ENCODE data around the gene SNX8.

Gene SNX8

DNA sequence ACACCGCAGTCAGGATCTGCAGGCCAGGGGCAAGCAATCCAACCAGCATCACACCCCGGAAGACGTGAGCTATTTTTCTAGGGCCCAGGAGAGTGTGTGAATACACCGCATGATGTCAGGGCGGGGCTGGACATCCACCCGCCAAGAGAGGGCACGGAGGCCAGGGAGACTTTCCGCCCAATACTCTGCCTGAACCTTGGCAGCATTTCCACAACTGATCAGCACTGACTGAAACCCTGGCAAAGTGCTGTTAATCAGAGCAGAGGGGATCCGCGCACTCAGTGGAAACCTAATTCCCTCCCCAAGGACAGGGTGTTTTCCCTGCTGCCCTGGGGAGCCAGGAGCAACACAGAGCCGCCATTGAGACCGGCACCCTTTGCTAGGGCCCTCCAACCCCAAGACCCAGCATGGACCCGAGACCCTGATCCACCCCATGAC is 89.7 kb downstream of the SNX8 start:
- Mint-ChIP-seq H3K27me3 (no peaks in the 10 kb centered on the region), H3K36me3 (peaks cover 5% of the 10 kb centered on the region), H3K4me1 (ENCODE audit: low read depth) (peaks cover 8% of the 10 kb centered on the region), H3K4me3 (no peak overlapping the region), H3K27ac (no peak overlapping the region), H3K9me3 (ENCODE audit: low read depth) (no peaks in the 10 kb centered on the region)

DNA sequence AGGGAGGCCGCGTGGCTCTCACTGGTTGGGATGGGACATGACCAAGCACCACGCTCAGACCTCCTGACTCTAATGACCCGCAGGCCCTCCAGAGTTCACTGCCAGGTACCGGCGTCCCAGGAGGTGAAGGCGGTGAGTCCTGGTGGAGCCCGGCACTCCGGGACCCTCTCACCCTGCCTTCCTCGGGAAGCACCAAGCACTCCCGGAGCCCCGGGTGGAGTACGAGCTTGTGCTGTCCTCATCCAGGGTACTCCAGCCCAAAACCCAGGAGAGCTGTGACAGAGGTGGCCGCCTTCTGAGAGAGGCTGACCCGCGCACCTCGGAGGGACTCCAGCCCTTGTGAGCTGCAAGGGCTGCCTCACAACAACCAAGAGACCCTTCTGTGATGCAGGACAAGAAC is 90.9 kb downstream of the SNX8 start:
- no peak overlapping the region for H3K27ac Mint-ChIP-seq
- no peak overlapping the region for H3K4me3 Mint-ChIP-seq
- no peaks in the 10 kb centered on the region for H3K27me3 Mint-ChIP-seq
- H3K36me3 Mint-ChIP-seq, result peaks cover 4% of the 10 kb centered on the region
- H3K9me3 Mint-ChIP-seq (ENCODE audit: low read depth), result no peaks in the 10 kb centered on the region
- peaks cover 3% of the 10 kb centered on the region for H3K4me1 Mint-ChIP-seq (ENCODE audit: low read depth)

DNA sequence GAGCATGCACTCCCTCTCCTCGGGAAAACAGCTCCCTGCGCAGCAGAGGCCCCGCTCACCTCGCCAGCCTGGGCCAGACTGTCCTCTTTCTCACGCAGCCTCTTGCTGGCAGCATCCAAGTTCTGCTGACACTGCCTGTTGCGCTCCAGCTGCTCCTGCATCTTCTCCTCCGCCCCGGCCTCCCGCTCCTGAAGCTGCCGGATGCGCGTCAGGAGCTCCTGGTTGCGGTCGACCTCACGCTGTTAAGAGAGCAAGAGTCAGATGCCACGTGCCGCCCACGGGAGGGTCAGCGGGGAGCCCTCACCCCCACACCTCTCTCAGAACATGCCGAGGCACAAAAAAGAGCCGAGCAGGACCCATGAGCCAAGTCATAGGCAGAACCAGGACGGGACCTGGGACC is 91.7 kb downstream of the SNX8 start:
- H3K4me3 Mint-ChIP-seq, result no peak overlapping the region
- no peaks in the 10 kb centered on the region for H3K9me3 Mint-ChIP-seq (ENCODE audit: low read depth)
- H3K36me3 Mint-ChIP-seq, result peaks cover 4% of the 10 kb centered on the region

DNA sequence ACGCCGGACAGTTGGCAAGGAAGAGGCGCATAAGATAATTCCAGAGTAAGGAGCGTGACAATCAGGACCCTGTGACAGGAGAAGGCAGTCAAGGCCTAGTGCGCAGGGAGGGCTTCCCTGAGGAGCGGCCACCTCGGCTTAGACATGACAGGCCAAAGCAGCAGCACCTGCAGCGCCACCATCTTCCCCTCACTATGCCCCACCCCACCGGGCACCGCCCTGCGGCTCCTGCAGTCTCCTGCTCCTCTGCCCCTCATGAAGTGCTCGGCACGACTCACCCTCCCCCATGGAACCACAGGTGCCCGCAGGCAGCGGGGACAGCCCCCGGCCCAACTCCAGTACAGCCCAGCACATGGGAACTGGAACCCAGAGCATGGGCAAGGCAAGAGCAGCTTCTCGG is 93.3 kb downstream of the SNX8 start:
- Mint-ChIP-seq H3K36me3 (peaks cover 6% of the 10 kb centered on the region), H3K9me3 (ENCODE audit: low read depth) (no peaks in the 10 kb centered on the region), H3K27ac (no peak overlapping the region), H3K4me1 (ENCODE audit: low read depth) (no peaks in the 10 kb centered on the region), H3K27me3 (no peaks in the 10 kb centered on the region), H3K4me3 (no peak overlapping the region)

More for the DNA sequence above, 91.7 kb downstream of the SNX8 start:
- H3K4me1 Mint-ChIP-seq (ENCODE audit: low read depth), result no peaks in the 10 kb centered on the region
- H3K27me3 Mint-ChIP-seq, result no peaks in the 10 kb centered on the region
- no peak overlapping the region for H3K27ac Mint-ChIP-seq

DNA sequence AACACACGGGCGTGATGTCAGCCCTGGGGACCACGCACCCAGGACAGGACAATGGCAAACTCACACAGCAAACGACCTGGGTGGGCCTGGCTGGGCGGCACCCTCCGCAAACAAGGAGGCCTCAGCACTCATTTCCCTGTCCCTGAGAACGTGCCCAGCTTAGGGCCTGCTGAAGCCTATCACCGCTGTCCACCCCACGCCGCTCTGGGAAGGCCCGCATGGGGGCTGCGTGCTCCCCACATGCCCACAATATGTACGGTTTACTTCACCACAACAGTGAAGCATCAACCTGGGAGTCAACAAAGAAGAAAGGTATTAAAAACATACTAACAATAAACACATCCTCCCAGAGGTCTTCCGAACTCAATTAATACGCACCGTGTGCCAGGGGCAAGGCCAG is 93.7 kb downstream of the SNX8 start:
- Mint-ChIP-seq H3K36me3 (peaks cover 5% of the 10 kb centered on the region), H3K27me3 (no peaks in the 10 kb centered on the region), H3K9me3 (ENCODE audit: low read depth) (no peaks in the 10 kb centered on the region), H3K27ac (no peak overlapping the region), H3K4me3 (no peak overlapping the region), H3K4me1 (ENCODE audit: low read depth) (no peaks in the 10 kb centered on the region)

DNA sequence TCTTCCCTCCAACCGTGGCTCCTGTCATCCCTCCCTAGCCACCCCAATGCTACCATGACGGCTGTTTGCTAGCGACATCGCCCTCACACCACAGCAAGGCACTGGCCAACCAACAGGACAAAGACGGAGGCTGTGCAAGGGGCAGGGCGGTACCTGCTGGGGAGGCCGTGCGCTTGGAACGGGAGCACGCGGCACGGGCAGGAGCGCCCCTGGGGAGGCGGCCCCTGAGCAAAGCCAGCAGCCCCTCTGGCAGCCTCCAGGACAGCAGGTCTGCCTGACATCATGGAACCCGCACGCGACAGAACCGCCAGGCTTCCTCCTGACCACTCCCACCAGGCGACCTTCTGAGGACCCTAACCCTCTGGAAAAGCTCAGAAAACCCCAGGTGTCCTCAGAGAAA is 94.2 kb downstream of the SNX8 start:
- H3K4me3 Mint-ChIP-seq, result no peak overlapping the region
- H3K27me3 Mint-ChIP-seq, result no peaks in the 10 kb centered on the region
- H3K27ac Mint-ChIP-seq, result no peak overlapping the region
- no peaks in the 10 kb centered on the region for H3K9me3 Mint-ChIP-seq (ENCODE audit: low read depth)
- H3K4me1 Mint-ChIP-seq (ENCODE audit: low read depth), result no peaks in the 10 kb centered on the region
- peaks cover 5% of the 10 kb centered on the region for H3K36me3 Mint-ChIP-seq

DNA sequence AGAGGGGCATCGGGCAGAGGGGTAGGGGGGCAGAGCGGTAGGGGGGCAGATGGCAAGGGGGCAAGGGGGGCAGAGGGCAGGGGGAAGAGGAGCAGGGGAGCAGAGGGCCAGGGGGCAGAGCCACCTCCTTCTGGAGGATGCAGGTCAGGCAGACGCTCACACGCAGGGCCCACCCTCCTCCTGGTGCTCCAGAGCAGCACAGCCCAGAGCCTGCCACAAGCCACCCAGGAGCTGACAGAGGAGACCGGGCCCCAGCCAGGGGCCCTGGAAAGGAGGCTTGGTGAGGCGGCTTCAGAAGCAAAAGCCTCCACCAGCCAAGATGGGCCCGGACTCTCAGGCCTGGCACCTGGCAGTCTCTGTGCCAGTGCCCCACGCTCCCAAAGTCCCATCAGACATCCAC is 94.6 kb downstream of the SNX8 start:
- Mint-ChIP-seq H3K36me3 (peaks cover 5% of the 10 kb centered on the region), H3K27me3 (no peaks in the 10 kb centered on the region), H3K27ac (no peak overlapping the region), H3K4me3 (no peak overlapping the region), H3K9me3 (ENCODE audit: low read depth) (no peaks in the 10 kb centered on the region), H3K4me1 (ENCODE audit: low read depth) (no peaks in the 10 kb centered on the region)

DNA sequence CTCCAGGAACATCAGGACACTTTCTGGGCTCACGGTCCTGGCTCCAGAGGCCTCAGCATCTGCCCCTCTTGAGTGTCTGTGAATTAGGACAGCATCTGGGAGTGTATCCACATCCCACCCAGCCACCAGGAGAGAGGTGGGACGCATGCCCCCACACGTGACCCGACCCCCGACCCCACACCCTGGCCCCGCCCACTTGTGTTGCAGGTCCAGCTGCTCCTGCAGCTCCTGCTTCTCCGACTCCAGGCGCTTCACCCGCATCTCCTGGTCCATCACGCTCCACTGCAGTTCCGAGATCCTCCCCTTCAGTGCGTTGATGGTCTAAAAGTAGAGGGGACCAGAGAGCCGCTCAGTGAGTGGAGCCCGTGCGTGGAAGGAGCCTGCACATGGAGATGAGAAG is 95.1 kb downstream of the SNX8 start:
- Mint-ChIP-seq H3K27ac (no peak overlapping the region), H3K27me3 (no peaks in the 10 kb centered on the region), H3K4me3 (no peak overlapping the region), H3K36me3 (peaks cover 5% of the 10 kb centered on the region), H3K9me3 (ENCODE audit: low read depth) (no peaks in the 10 kb centered on the region), H3K4me1 (ENCODE audit: low read depth) (no peaks in the 10 kb centered on the region)

DNA sequence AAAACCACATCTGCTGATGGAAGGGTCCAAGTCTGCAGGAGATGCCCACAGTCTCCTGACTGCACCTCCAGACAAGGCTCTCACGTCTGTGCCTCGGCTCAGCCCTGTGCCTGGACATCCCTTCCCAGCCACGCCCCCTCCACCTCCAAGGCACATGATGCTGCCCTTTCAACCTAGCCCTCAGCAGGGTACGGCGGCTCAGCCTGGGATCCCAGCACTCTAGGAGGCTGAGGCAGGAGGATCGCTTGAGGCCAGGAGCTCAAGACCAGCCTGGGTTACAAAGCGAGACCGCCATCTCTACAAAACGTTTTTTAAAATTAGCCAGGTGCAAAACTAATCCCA is 95.8 kb downstream of the SNX8 start:
- Mint-ChIP-seq H3K27me3 (no peaks in the 10 kb centered on the region), H3K4me3 (no peak overlapping the region), H3K27ac (no peak overlapping the region), H3K4me1 (ENCODE audit: low read depth) (peaks cover 2% of the 10 kb centered on the region), H3K9me3 (ENCODE audit: low read depth) (no peaks in the 10 kb centered on the region), H3K36me3 (peaks cover 7% of the 10 kb centered on the region)

DNA sequence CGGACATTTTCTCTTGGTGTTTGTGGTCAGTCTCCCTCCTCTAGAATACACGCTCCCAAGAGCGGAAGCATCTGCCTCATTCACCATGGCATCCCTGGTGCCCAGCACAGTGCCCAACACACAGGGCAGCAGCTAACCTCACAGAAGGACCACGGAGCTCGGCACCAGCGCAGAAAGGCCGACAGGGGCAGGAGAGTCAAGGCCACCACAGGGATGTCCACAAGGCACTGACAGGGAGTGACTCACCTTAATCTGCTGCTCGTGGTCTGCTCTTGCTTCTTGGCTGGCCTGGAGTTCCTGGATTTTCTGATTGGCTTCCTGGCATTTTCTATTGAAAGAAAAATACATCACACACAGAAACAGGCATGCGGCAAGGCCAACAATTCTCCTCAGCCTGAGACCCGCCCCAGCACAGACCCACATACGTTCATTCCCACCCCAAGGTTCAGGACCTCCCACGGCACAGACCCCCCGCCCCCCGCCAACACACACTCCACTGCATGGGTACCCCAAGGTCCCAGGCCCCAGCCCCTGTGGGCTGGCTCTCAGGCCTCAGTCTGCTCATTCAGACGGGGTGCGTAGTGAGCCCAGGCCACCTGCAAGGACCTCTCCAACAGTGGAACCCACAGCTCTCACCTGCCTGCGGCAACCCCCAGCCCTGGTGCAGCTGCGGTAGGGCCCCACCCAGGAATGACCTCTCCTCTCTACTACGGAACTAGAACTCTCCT is 96.4 kb downstream of the SNX8 start:
- Mint-ChIP-seq H3K27me3 (no peaks in the 10 kb centered on the region), H3K4me3 (no peak overlapping the region), H3K4me1 (ENCODE audit: low read depth) (peaks cover 2% of the 10 kb centered on the region), H3K9me3 (ENCODE audit: low read depth) (no peaks in the 10 kb centered on the region), H3K27ac (no peak overlapping the region), H3K36me3 (peaks cover 7% of the 10 kb centered on the region)

DNA sequence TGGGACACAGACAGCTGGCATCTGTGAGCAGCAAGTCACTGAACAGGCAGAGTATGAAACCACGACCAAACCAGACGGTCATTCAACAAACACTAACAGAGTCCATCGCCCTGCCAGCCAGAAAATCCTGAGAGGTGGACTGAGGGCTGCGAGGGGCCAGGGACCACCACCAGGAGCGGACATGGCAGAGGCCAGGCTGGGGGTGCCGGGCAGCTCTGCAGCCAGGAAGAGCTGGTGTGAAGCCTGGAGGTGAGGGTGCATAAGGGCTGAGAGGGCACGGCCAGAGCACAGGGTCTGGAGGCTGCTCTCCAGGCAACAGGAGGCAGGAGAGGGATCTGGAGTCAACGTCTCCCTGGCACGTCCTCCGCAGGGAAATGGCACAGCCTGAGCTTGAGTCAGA is 97.0 kb downstream of the SNX8 start:
- H3K4me1 Mint-ChIP-seq (ENCODE audit: low read depth), result peaks cover 2% of the 10 kb centered on the region
- peaks cover 13% of the 10 kb centered on the region for H3K36me3 Mint-ChIP-seq
- no peaks in the 10 kb centered on the region for H3K27me3 Mint-ChIP-seq
- H3K9me3 Mint-ChIP-seq (ENCODE audit: low read depth), result no peaks in the 10 kb centered on the region
- no peak overlapping the region for H3K27ac Mint-ChIP-seq
- no peak overlapping the region for H3K4me3 Mint-ChIP-seq

DNA sequence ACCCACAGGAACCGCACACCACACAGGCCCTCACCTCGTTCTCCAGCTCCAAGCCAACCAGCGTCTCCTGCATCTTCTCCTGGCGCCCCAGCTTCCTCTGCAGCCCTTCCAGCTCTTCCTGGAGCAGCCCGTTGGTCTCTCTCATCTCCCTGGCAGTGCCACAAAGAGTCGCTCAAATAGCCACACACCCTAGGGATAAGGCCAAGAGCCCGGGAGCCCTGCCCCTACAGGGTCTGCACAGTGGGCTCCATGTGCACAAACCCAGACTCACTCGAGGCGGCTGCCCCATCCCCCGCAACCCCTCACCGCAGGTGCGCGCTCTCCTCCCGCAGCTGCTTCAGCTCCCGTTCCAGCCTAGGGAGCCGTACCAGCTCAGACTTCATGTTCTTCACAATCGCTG is 98.4 kb downstream of the SNX8 start:
- Mint-ChIP-seq H3K4me1 (ENCODE audit: low read depth) (peaks cover 2% of the 10 kb centered on the region), H3K9me3 (ENCODE audit: low read depth) (no peaks in the 10 kb centered on the region), H3K27ac (no peak overlapping the region), H3K4me3 (no peak overlapping the region), H3K36me3 (peaks cover 11% of the 10 kb centered on the region), H3K27me3 (no peaks in the 10 kb centered on the region)

DNA sequence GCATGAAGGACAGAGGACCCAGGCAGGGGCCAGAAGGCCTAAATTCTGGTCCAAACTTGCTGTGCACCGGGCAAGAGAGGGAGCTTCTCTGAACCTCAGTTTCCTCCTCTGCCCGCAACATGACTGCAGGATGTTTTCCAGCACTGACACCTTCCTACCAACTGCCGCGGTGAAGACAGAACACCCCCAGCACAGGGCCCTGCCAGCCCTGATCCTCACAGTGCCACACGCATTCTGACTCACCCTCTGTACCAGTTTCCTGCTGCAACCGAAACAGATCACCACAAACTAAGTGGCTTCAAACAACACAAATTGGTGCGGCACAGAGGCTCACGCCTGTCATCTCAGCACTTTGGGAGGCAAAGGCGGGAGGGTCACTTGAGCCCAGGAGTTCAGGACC is 99.6 kb downstream of the SNX8 start:
- Mint-ChIP-seq H3K27me3 (no peaks in the 10 kb centered on the region), H3K36me3 (peaks cover 11% of the 10 kb centered on the region), H3K9me3 (ENCODE audit: low read depth) (no peaks in the 10 kb centered on the region), H3K4me1 (ENCODE audit: low read depth) (peaks cover 2% of the 10 kb centered on the region), H3K4me3 (no peak overlapping the region), H3K27ac (no peak overlapping the region)

DNA sequence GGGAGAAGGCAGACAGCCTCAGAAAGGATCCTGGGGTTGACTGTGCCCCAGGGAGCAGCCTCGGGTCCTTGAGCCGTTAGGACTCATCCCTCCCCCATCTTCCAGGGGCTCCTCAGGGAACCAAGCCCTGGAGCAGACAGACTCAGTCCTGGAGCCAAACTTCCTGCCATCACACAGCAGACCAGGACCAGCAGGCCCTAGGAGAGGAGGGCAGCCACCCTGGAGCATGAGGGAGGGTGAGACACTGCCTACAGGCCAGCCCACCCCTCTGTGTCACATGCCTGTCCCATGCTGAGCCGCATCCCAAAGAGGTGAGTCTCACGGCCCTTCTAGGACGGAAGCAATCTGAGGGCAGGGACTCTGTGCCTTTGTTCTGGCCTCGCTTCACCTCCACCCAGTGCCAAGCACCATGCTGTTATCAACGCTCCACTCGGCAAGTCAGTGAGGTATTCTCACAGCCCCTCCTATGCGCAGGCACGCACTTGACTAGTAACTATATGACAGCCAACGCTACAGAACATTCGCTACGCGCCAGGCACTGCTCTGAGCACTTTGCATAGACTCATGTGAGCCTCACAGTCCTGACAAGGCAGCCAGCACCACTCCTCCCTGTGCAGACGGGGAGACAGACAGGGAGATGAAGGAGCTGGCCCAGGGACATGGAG is 100.6 kb downstream of the SNX8 start:
- H3K27ac Mint-ChIP-seq, result no peak overlapping the region
- H3K4me1 Mint-ChIP-seq (ENCODE audit: low read depth), result peaks cover 2% of the 10 kb centered on the region
- H3K36me3 Mint-ChIP-seq, result peaks cover 14% of the 10 kb centered on the region
- H3K9me3 Mint-ChIP-seq (ENCODE audit: low read depth), result no peaks in the 10 kb centered on the region
- H3K27me3 Mint-ChIP-seq, result no peaks in the 10 kb centered on the region
- no peak overlapping the region for H3K4me3 Mint-ChIP-seq

DNA sequence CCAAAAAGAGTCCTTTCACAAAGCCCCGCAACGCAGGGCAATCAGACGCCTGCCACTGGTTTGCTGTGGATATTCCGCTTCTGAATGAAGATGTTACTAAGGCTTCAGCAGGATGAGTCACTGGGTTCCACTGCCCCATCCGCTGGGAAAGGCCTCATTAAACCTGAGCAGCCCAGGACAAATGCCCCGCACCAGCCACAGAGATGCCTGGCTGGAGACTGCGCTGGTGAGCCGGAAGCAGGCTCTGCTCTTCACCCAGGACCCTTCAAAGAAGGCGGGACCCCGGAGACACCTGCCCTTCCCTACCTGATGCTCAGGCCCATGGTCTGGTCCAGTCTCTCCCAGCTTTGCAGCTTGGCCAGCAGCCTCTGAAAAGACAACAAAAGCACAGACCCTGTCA is 101.3 kb downstream of the SNX8 start:
- Mint-ChIP-seq H3K4me3 (no peak overlapping the region), H3K36me3 (peaks cover 14% of the 10 kb centered on the region), H3K9me3 (ENCODE audit: low read depth) (no peaks in the 10 kb centered on the region), H3K4me1 (ENCODE audit: low read depth) (peaks cover 2% of the 10 kb centered on the region), H3K27ac (no peak overlapping the region), H3K27me3 (no peaks in the 10 kb centered on the region)

DNA sequence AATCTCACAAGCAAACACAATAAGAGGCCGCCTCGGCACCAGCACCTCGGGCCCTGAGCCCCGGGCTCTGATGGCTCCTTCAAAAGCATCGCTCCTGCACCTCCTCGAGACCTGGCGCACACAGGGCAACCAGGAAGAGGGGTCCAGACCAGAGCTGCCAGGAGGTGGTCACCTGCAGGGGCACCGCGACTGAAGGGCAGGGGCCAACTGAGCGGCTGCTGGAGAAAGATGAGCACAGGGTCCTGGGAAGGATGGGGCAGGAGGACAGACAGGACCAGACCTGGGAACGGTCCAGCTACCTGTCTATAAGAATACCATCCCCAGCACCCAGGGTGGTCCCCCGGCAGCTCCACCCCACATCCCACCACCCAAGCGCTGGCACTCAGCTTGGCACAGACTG is 102.3 kb downstream of the SNX8 start:
- Mint-ChIP-seq H3K27me3 (no peaks in the 10 kb centered on the region), H3K4me1 (ENCODE audit: low read depth) (peaks cover 2% of the 10 kb centered on the region), H3K4me3 (no peak overlapping the region), H3K36me3 (peaks cover 16% of the 10 kb centered on the region), H3K9me3 (ENCODE audit: low read depth) (no peaks in the 10 kb centered on the region), H3K27ac (no peak overlapping the region)
